ENCODE data around the gene VAV3. TPM values are rescaled to one million over a fixed set of nuclear protein-coding genes. Genes with fewer than 3 reads are reported as not detected.

The VAV3 gene
- total and polyA plus RNA-seq, 2 donors from 2014 or later: 61.6 to 87.5 TPM

GRCh38 chr1:108011295-108011694 lies 46.3 kb upstream of the VAV3 start:
- H3K27ac ChIP-seq (ENCODE audit: low read depth in 2 of 2, low read length in 2 of 2): no peak overlapping the region
- no peaks in the 10 kb centered on the region for H3K9me3 ChIP-seq (ENCODE audit: control insufficient read depth in 2 of 3, insufficient read depth in 1 of 3, low read length in 3 of 3)
- no peak overlapping the region for H3K4me3 ChIP-seq (ENCODE audit: low read length in 3 of 3)
- FAIRE-seq (no peak), DNase-seq (no peak)
- H3K27me3 ChIP-seq (ENCODE audit: control insufficient read depth, insufficient read depth, low read length): no peaks in the 10 kb centered on the region
- no peak for TF ChIP-seq CTCF (IDR thresholded peaks at IDR 0.05; ENCODE audit: borderline replicate concordance, extremely low read depth, insufficient read depth)
- H3K36me3 ChIP-seq (ENCODE audit: control insufficient read depth in 2 of 3, insufficient read depth in 3 of 3, low read length in 3 of 3): no peaks in the 10 kb centered on the region
- H3K9ac ChIP-seq (ENCODE audit: low read length in 3 of 3): no peak overlapping the region
- intact Hi-C loops (cut with DNase I): no loop called here
- H3K4me1 ChIP-seq (ENCODE audit: control insufficient read depth in 2 of 3, insufficient read depth in 2 of 3, low read depth in 1 of 3, low read length in 3 of 3): no peaks in the 10 kb centered on the region

GRCh38 chr1:108010581-108010980 lies 45.6 kb upstream of the VAV3 start:
- Histone ChIP-seq H3K9me3 (ENCODE audit: control insufficient read depth in 2 of 3, insufficient read depth in 1 of 3, low read length in 3 of 3) (no peaks in the 10 kb centered on the region), H3K27me3 (ENCODE audit: control insufficient read depth, insufficient read depth, low read length) (no peaks in the 10 kb centered on the region), H3K4me3 (ENCODE audit: low read length in 3 of 3) (no peak overlapping the region), H3K27ac (ENCODE audit: low read depth in 2 of 2, low read length in 2 of 2) (no peak overlapping the region), H3K9ac (ENCODE audit: low read length in 3 of 3) (no peak overlapping the region), H3K4me1 (ENCODE audit: control insufficient read depth in 2 of 3, insufficient read depth in 2 of 3, low read depth in 1 of 3, low read length in 3 of 3) (no peaks in the 10 kb centered on the region), H3K36me3 (ENCODE audit: control insufficient read depth in 2 of 3, insufficient read depth in 3 of 3, low read length in 3 of 3) (no peaks in the 10 kb centered on the region)
- no peak for TF ChIP-seq CTCF (IDR thresholded peaks at IDR 0.05; ENCODE audit: borderline replicate concordance, extremely low read depth, insufficient read depth)
- intact Hi-C loops (cut with DNase I): no loop called here
- no peak for FAIRE-seq
- no peak for DNase-seq

GRCh38 chr1:108009603-108010195 lies 44.7 kb upstream of the VAV3 start:
- no peak overlapping the region for H3K4me3 ChIP-seq (ENCODE audit: low read length in 3 of 3)
- no peak overlapping the region for H3K27ac ChIP-seq (ENCODE audit: low read depth in 2 of 2, low read length in 2 of 2)
- no peak for FAIRE-seq
- no peak overlapping the region for H3K9ac ChIP-seq (ENCODE audit: low read length in 3 of 3)
- DNase-seq: no peak
- intact Hi-C loops (cut with DNase I): no loop called here
- H3K9me3 ChIP-seq (ENCODE audit: control insufficient read depth in 2 of 3, insufficient read depth in 1 of 3, low read length in 3 of 3): no peaks in the 10 kb centered on the region
- no peaks in the 10 kb centered on the region for H3K36me3 ChIP-seq (ENCODE audit: control insufficient read depth in 2 of 3, insufficient read depth in 3 of 3, low read length in 3 of 3)
- no peaks in the 10 kb centered on the region for H3K4me1 ChIP-seq (ENCODE audit: control insufficient read depth in 2 of 3, insufficient read depth in 2 of 3, low read depth in 1 of 3, low read length in 3 of 3)
- no peaks in the 10 kb centered on the region for H3K27me3 ChIP-seq (ENCODE audit: control insufficient read depth, insufficient read depth, low read length)
- TF ChIP-seq CTCF (IDR thresholded peaks at IDR 0.05; ENCODE audit: borderline replicate concordance, extremely low read depth, insufficient read depth): no peak

- no peak for TF ChIP-seq CTCF (IDR thresholded peaks at IDR 0.05; ENCODE audit: borderline replicate concordance, extremely low read depth, insufficient read depth)
- DNase-seq: no peak
- no peak overlapping the region for H3K9ac ChIP-seq (ENCODE audit: low read length in 3 of 3)
- no peak overlapping the region for H3K27ac ChIP-seq (ENCODE audit: low read depth in 2 of 2, low read length in 2 of 2)
- intact Hi-C loops (cut with DNase I): no loop called here
- H3K27me3 ChIP-seq (ENCODE audit: control insufficient read depth, insufficient read depth, low read length): no peaks in the 10 kb centered on the region
- no peak overlapping the region for H3K4me3 ChIP-seq (ENCODE audit: low read length in 3 of 3)
- no peaks in the 10 kb centered on the region for H3K36me3 ChIP-seq (ENCODE audit: control insufficient read depth in 2 of 3, insufficient read depth in 3 of 3, low read length in 3 of 3)
- no peak for FAIRE-seq
- H3K4me1 ChIP-seq (ENCODE audit: control insufficient read depth in 2 of 3, insufficient read depth in 2 of 3, low read depth in 1 of 3, low read length in 3 of 3): no peaks in the 10 kb centered on the region
- no peaks in the 10 kb centered on the region for H3K9me3 ChIP-seq (ENCODE audit: control insufficient read depth in 2 of 3, insufficient read depth in 1 of 3, low read length in 3 of 3)
Measured at GRCh38 chr1:108007531-108007930, 42.6 kb upstream of the VAV3 start.
